Right cardiac atrium (tissue), 5 donors: ENCODE results near the gene MRPL23. TPM values are rescaled to one million over a fixed set of nuclear protein-coding genes. Genes with fewer than 3 reads are reported as not detected.

Experiments used
- ATAC-seq, 2 donors: fragments of 200-7000 bp; cut with Tn5 transposase; one replicate each; pipeline versions ENCODE4 v1.8.0 to v1.9.1; 2020; ENCODE audit warnings: moderate library complexity in 2 of 2, mild to moderate bottlenecking in 1 of 2
- DNase-seq, 3 donors: peaks; one replicate each; pipeline ENCODE4 v3.0.0-alpha.2; 2020
- H3K27ac ChIP-seq: one replicate; pipeline ENCODE4 v1.5.1; 2013; ENCODE audit warnings: mild to moderate bottlenecking, low read length, control low read depth, moderate library complexity
- H3K27me3 ChIP-seq: one replicate; pipeline ENCODE4 v1.6.1; 2013; ENCODE audit not compliant: control insufficient read depth, insufficient read depth
- H3K4me1 ChIP-seq: one replicate; pipeline ENCODE4 v1.6.1; 2013; ENCODE audit warnings: low read length; ENCODE audit not compliant: control insufficient read depth, insufficient read depth
- H3K4me3 ChIP-seq: one replicate; pipeline ENCODE4 v1.5.1; 2013; ENCODE audit warnings: low read length, control low read depth
- H3K9me3 ChIP-seq: one replicate; pipeline ENCODE4 v1.6.1; 2013; ENCODE audit warnings: low read length; ENCODE audit not compliant: control insufficient read depth
- WGBS: extraction: QIAGEN DNeasy Blood & Tissue Kit; methylation state at CpG from one replicate; pipeline ENCODE4 v1.1.7; 2013; 5-methylcytosine and 5-hydroxymethylcytosine counted together
- intact Hi-C, 4 donors: fragments of 100-400 bp; cut with DNase I; formaldehyde crosslinking; loops; one replicate each; pipeline versions ENCODE4 v1.11.0 to v1.14.0; 2022 to 2023
- polyA plus RNA-seq: library from polyadenylated mRNA; stranded (reverse); fragments of 200-250 nt; gene quantifications from one replicate; pipeline ENCODE4 v1.2.3, GENCODE V29; 2013
- total RNA-seq, 4 donors: library from RNA; stranded (reverse); fragmentation: NEBNext Ultra II Directional; extraction: Animal tissue kit (Norgen Biotek cat#: 25700); gene quantifications; one replicate each; pipeline ENCODE4 v1.2.1, GENCODE V29; 2021
- donor health status: healthy with polysubstance abuse.
- donor health status: DM: no; HTN: yes; CAD: no.
- donor health status: DM: no; HTN: no; CAD: no.
- donor health status: DM: no; HTN: yes; CAD: no; lungs with severe emphysema.
- donor health status: DM: yes; HTN: yes; CAD: no.

The MRPL23 gene
- total and polyA plus RNA-seq, 5 donors: 47.1 to 108 (median 77.1) TPM

- Histone ChIP-seq H3K27me3 (no peaks in the 10 kb centered on the region), H3K4me3 (no peak overlapping the region), H3K27ac (no peak overlapping the region), H3K9me3 (no peaks in the 10 kb centered on the region), H3K4me1 (peaks cover 4% of the 10 kb centered on the region)
- DNase-seq (no peak), ATAC-seq (no peak)
- intact Hi-C loops: loop anchor here (1.0 to 10.0 kb wide), 3 partner anchors 22 to 61 kb away; partner anchors contain the start of gene LSP1 (in 1 of the 4)
- 94% methylated on average over 2 of the region's 2 CpGs for whole genome bisulfite sequencing
Observed at GRCh38 chr11:1915795-1916131, 31.4 kb upstream of the MRPL23 start.

GRCh38 chr11:1916132-1916985 lies 30.8 kb upstream of the MRPL23 start:
- Histone ChIP-seq H3K9me3 (no peaks in the 10 kb centered on the region), H3K4me1 (peaks cover 4% of the 10 kb centered on the region), H3K27me3 (no peaks in the 10 kb centered on the region), H3K27ac (no peak overlapping the region), H3K4me3 (no peak overlapping the region)
- ATAC-seq (no peak), DNase-seq (peak in 2 of 3 donors; percentile 43 to 46)
- WGBS: 81% methylated on average over 14 of the region's 14 CpGs
- intact Hi-C loops: loop anchor here (1.0 to 10.0 kb wide), 3 partner anchors 23 to 62 kb away; partner anchors contain the start of gene LSP1 (in 1 of the 4)

GRCh38 chr11:1916986-1917522 lies 30.1 kb upstream of the MRPL23 start:
- H3K4me1 ChIP-seq: peaks cover 4% of the 10 kb centered on the region
- DNase-seq (peak in 2 of 3 donors; percentile 56 to 61), ATAC-seq (peak; percentile 2 to 4)
- 66% methylated on average over 8 of the region's 8 CpGs for WGBS
- intact Hi-C loops: loop anchor here (1.0 to 10.0 kb wide), 3 partner anchors 24 to 62 kb away; partner anchors contain the start of gene LSP1 (in 1 of the 4)
- no peak overlapping the region for H3K4me3 ChIP-seq
- no peaks in the 10 kb centered on the region for H3K27me3 ChIP-seq
- no peak overlapping the region for H3K27ac ChIP-seq
- H3K9me3 ChIP-seq: no peaks in the 10 kb centered on the region

GRCh38 chr11:1917523-1918435 lies 29.4 kb upstream of the MRPL23 start:
- H3K27ac ChIP-seq: no peak overlapping the region
- ATAC-seq (peak; percentile 16 to 30), DNase-seq (peak in 2 of 3 donors; percentile 68 to 72)
- no peaks in the 10 kb centered on the region for H3K9me3 ChIP-seq
- WGBS: 81% methylated on average over 34 of the region's 34 CpGs
- no peak overlapping the region for H3K4me3 ChIP-seq
- no peaks in the 10 kb centered on the region for H3K27me3 ChIP-seq
- intact Hi-C loops: loop anchor here in 2 of 4 donors (5.0 to 10.0 kb wide), 2 partner anchors 35 to 63 kb away; partner anchors contain the start of gene LSP1 (in 1 of the 2)
- peaks cover 4% of the 10 kb centered on the region for H3K4me1 ChIP-seq

GRCh38 chr11:1918436-1919315 lies 28.5 kb upstream of the MRPL23 start:
- 79% methylated on average over 29 of the region's 29 CpGs for WGBS
- no peaks in the 10 kb centered on the region for H3K27me3 ChIP-seq
- H3K4me1 ChIP-seq: peaks cover 4% of the 10 kb centered on the region
- no peak for ATAC-seq
- peak overlapping the region; percentile 34 for H3K27ac ChIP-seq
- DNase-seq: peak in 2 of 3 donors; percentile 50 to 72
- H3K9me3 ChIP-seq: no peaks in the 10 kb centered on the region
- intact Hi-C loops: loop anchor here in 2 of 4 donors (5.0 to 10.0 kb wide), 2 partner anchors 36 to 64 kb away; partner anchors contain the start of gene LSP1 (in 1 of the 2)
- no peak overlapping the region for H3K4me3 ChIP-seq

- H3K9me3 ChIP-seq: no peaks in the 10 kb centered on the region
- DNase-seq (peak in 1 of 3 donors; percentile 68), ATAC-seq (peak; percentile 7 to 8)
- peaks cover 4% of the 10 kb centered on the region for H3K4me1 ChIP-seq
- no peak within 1 kb of the TSS for H3K4me3 ChIP-seq
- intact Hi-C loops: loop anchor here in 3 of 4 donors (5.0 to 10.0 kb wide), 3 partner anchors 37 to 225 kb away; partner anchors contain the start of gene LSP1 (in 1 of the 3)
- 65% methylated on average over 31 of the region's 31 CpGs for WGBS
- no peaks in the 10 kb centered on the region for H3K27me3 ChIP-seq
- H3K27ac ChIP-seq: peak within 1 kb of the TSS; percentile 34
Observed at GRCh38 chr11:1919391-1920127, 27.6 kb upstream of the MRPL23 start, which contains the start of gene TNNT3. TNNT3 (plus strand) TSS chr11:1919703; CDS start chr11:1922875, 3,172 bp downstream.

GRCh38 chr11:1920128-1920908 lies 26.8 kb upstream of the MRPL23 start:
- ATAC-seq (no peak), DNase-seq (peak in 2 of 3 donors; percentile 48 to 54)
- H3K4me3 ChIP-seq: no peak overlapping the region
- no peaks in the 10 kb centered on the region for H3K9me3 ChIP-seq
- WGBS: 88% methylated on average over 25 of the region's 25 CpGs
- no peaks in the 10 kb centered on the region for H3K27me3 ChIP-seq
- intact Hi-C loops: loop anchor here in 2 of 4 donors (5.0 to 10.0 kb wide), 2 partner anchors 38 to 224 kb away; no protein-coding TSS in a partner anchor
- peak overlapping the region; percentile 39 for H3K27ac ChIP-seq
- H3K4me1 ChIP-seq: peaks cover 4% of the 10 kb centered on the region

- peak overlapping the region; percentile 39 for H3K27ac ChIP-seq
- H3K9me3 ChIP-seq: no peaks in the 10 kb centered on the region
- DNase-seq (peak in 2 of 3 donors; percentile 43 to 60), ATAC-seq (peak in 1 of 2 donors; percentile 8)
- H3K4me3 ChIP-seq: no peak overlapping the region
- WGBS: 63% methylated on average over 21 of the region's 21 CpGs
- intact Hi-C loops: loop anchor here in 2 of 4 donors (5.0 to 10.0 kb wide), 2 partner anchors 39 to 224 kb away; no protein-coding TSS in a partner anchor
- H3K4me1 ChIP-seq: peaks cover 4% of the 10 kb centered on the region
- H3K27me3 ChIP-seq: no peaks in the 10 kb centered on the region
Observed at GRCh38 chr11:1920909-1921573, 26.1 kb upstream of the MRPL23 start.
